IPS-20b (cell line): Measurements from ENCODE around the gene PTPRM.

ENCODE experiments used
- H3K27ac ChIP-seq: one replicate; pipeline ENCODE4 v1.5.1; 2013; ENCODE audit warnings: low read length
- H3K27me3 ChIP-seq: 2 replicates; pipeline ENCODE4 v1.6.1; 2013; ENCODE audit warnings: mild to moderate bottlenecking, low read length, inconsistent platforms; ENCODE audit not compliant: insufficient read depth
- H3K36me3 ChIP-seq: 2 replicates; pipeline ENCODE4 v1.6.1; 2013; ENCODE audit warnings: low read depth, mild to moderate bottlenecking, inconsistent platforms, low read length, moderate library complexity; ENCODE audit not compliant: insufficient read depth
- H3K4me1 ChIP-seq: 2 replicates; pipeline ENCODE4 v1.6.1; 2013; ENCODE audit warnings: mild to moderate bottlenecking, control low read depth, inconsistent platforms, low read length, moderate library complexity; ENCODE audit not compliant: insufficient read depth
- H3K4me3 ChIP-seq: 2 replicates; pipeline ENCODE4 v1.5.1; 2013; ENCODE audit warnings: mild to moderate bottlenecking, low read length, inconsistent platforms
- H3K9ac ChIP-seq: 2 replicates; pipeline ENCODE4 v1.6.1; 2013; ENCODE audit warnings: low read depth, mild to moderate bottlenecking, inconsistent platforms, low read length, moderate library complexity
- H3K9me3 ChIP-seq: 2 replicates; pipeline ENCODE4 v1.6.1; 2013; ENCODE audit warnings: mild to moderate bottlenecking, low read depth, low read length, inconsistent platforms; ENCODE audit not compliant: insufficient read depth

PTPRM gene

DNA sequence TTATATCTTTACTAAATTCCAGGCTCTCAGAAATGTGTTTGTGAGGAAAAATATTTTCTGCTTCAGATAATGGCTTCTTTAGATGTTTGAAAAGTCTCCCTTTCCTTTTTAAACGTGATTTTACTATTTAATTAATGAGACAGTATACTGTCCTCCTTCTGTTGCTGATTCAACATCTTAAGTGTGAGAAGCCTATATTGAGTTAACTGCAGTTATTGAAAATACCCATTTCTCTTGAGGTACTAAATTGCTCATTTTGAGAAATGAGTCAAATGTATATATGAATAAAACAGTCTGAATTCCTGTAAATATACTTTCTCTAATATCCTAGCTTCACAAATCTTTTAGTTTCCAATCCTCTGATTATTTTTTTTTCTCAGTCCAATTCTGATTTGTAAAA lies 470.2 kb downstream of the PTPRM start:
- H3K9ac ChIP-seq, result no peak overlapping the region
- H3K4me3 ChIP-seq, result no peak overlapping the region
- H3K27ac ChIP-seq, result no peak overlapping the region
- H3K9me3 ChIP-seq, result no peaks in the 10 kb centered on the region
- no peaks in the 10 kb centered on the region for H3K36me3 ChIP-seq
- H3K4me1 ChIP-seq, result no peaks in the 10 kb centered on the region
- no peaks in the 10 kb centered on the region for H3K27me3 ChIP-seq

DNA sequence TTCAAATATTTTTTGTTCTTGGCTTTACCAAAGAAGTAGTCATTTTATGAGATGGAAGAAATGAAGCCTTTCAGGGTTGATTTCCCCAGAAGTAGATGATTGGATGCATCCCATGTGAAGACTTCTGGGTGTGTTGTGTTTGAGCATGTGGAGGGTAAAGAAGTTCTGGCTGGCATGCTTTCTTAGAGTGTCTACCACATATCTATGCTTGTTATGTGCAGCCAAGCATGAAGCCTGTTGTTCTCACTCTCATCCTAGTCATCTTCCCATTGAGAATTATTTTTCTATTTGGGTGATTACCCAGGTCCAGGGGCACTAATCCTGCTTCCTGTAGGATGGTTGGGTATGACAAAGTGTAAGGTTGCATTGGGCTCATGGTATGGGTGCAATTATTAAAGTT lies 472.9 kb downstream of the PTPRM start:
- H3K27me3 ChIP-seq, result no peaks in the 10 kb centered on the region
- H3K27ac ChIP-seq, result no peak overlapping the region
- H3K9me3 ChIP-seq, result no peaks in the 10 kb centered on the region
- no peaks in the 10 kb centered on the region for H3K4me1 ChIP-seq
- no peaks in the 10 kb centered on the region for H3K36me3 ChIP-seq
- no peak overlapping the region for H3K4me3 ChIP-seq
- H3K9ac ChIP-seq, result no peak overlapping the region

DNA sequence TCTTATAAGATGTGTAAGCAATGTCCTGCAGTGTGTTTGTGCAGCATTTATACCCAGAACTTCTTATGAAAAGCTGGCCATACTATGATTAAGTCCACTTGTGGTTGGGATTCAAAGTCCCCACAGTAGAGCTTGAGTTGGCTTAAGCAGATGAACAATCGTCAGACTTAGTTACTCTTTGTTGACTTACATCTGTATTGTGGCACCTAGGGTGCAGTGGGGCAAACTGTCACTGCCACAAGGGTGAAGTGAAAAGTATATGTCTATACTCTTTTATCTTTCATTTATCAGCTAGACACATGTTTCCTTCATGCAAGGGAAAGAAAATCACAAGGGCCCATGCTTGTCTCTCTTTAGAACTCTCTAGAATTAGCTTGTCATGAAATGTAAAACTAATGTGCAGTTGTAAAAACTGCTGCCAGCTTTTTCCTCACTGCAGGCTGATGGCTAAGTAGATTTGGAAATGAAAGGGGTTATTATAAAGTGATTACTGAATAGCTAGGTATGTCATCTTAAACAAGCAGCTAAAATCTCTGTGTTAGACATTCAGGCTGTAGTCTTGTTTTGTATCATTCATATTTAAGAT lies 474.5 kb downstream of the PTPRM start:
- H3K9me3 ChIP-seq, result no peaks in the 10 kb centered on the region
- no peaks in the 10 kb centered on the region for H3K4me1 ChIP-seq
- H3K4me3 ChIP-seq, result no peak overlapping the region
- no peak overlapping the region for H3K27ac ChIP-seq
- H3K27me3 ChIP-seq, result no peaks in the 10 kb centered on the region
- no peak overlapping the region for H3K9ac ChIP-seq
- no peaks in the 10 kb centered on the region for H3K36me3 ChIP-seq

DNA sequence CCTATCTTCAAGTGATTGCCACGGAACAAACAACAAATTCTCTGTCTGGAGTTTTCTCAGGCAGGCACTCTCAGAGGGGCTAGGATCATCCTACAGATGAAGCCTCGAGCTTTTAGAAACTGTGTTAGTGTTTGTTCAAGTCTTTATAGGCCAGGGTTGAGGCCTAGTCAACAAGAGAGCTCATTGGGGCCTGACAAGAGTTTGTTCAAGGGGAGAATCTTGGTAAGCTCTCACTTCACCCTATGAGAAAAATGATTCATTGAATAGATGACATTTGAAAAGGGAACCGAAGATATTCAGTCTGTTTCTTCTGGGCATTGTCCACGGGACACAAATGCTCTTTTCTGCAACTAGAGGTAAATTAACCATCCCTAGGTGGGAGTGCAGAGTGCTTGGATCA lies 476.9 kb downstream of the PTPRM start:
- H3K27ac ChIP-seq, result no peak overlapping the region

DNA sequence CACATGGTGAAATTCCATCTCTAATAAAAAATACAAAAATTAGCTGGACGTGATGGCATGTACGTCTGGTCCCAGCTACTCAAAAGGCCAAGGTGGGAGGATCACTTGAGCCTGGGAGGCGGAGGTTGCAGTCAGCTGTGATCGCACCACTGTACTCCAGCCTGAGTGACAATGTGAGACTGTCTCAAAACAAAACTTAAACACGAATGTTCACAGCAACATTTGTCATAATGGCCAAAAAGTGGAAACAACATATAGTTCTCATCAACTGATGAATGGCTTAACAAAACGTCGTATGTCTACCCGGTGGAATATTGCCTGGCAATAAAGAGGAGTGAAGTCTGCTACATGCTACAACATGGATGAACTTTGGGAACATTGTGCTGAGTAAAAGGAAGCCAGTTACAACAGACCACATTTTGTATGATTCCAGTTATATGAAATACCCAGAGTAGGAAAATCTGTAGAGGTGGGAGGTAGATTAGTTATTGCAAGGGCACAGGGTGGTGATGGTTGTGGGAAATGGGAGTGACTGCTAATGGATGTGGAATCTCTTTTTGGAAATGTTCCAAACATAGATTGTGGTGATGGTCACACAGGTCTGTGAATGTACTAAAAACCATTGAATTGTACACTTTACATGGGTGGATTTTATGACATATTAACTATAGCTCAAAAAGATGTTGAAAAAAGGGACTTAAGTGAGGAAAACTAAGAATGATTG lies 478.2 kb downstream of the PTPRM start:
- Histone ChIP-seq H3K9ac (no peak overlapping the region), H3K9me3 (no peaks in the 10 kb centered on the region), H3K27ac (no peak overlapping the region), H3K27me3 (no peaks in the 10 kb centered on the region), H3K4me1 (peaks cover 7% of the 10 kb centered on the region; the same call in 1 of the 2 replicates), H3K4me3 (no peak overlapping the region), H3K36me3 (no peaks in the 10 kb centered on the region)

More for the DNA sequence above, 476.9 kb downstream of the PTPRM start:
- H3K27me3 ChIP-seq, result no peaks in the 10 kb centered on the region
- H3K9ac ChIP-seq, result no peak overlapping the region
- H3K4me1 ChIP-seq, result peaks cover 7% of the 10 kb centered on the region; the same call in 1 of the 2 replicates
- H3K36me3 ChIP-seq, result no peaks in the 10 kb centered on the region
- no peaks in the 10 kb centered on the region for H3K9me3 ChIP-seq
- no peak overlapping the region for H3K4me3 ChIP-seq

DNA sequence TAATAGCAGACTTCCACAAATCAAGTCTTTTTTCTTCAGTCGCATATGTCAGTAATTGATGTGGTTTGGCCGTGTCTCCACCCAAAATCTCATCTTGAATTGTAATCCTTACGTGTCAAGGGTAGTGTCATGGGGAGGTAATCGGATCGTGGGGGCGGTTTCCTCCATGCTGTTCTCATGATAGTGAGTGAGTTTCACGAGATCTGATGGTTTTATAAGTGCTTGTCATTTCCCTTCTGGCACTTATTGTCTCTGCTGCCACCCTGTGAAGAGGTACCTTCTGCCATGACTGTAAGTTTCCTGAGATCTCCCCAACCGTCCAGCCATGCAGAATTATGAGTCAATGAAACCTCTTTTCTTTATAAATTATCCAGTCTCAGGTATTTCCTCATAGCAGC lies 478.8 kb downstream of the PTPRM start:
- H3K27ac ChIP-seq, result no peak overlapping the region
- H3K4me3 ChIP-seq, result no peak overlapping the region
- H3K9ac ChIP-seq, result no peak overlapping the region
- no peaks in the 10 kb centered on the region for H3K9me3 ChIP-seq
- H3K4me1 ChIP-seq, result peaks cover 9% of the 10 kb centered on the region; the same call in 1 of the 2 replicates
- H3K36me3 ChIP-seq, result no peaks in the 10 kb centered on the region
- H3K27me3 ChIP-seq, result no peaks in the 10 kb centered on the region

DNA sequence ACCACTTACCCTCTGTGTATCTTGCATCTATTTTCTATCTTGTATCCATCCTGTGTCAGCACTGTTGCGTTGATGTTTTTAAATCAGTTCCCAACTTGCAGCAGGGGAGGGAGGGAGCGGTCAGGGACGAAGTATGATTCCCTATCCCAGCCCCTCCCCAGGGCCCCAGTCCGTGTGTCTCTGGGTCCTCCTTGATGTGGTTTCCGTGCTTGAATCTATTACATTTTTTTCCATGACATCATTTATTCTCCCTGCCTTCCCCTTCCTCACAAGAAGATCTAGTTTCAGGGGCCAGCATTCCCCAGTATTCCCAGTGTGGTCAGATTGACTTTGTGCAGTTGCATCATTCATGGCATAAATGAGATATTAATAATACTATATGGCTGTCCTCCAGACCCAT lies 479.3 kb downstream of the PTPRM start:
- Histone ChIP-seq H3K27ac (no peak overlapping the region), H3K9me3 (no peaks in the 10 kb centered on the region), H3K4me1 (peaks cover 14% of the 10 kb centered on the region), H3K36me3 (no peaks in the 10 kb centered on the region), H3K27me3 (no peaks in the 10 kb centered on the region), H3K9ac (no peak overlapping the region), H3K4me3 (no peak overlapping the region)

DNA sequence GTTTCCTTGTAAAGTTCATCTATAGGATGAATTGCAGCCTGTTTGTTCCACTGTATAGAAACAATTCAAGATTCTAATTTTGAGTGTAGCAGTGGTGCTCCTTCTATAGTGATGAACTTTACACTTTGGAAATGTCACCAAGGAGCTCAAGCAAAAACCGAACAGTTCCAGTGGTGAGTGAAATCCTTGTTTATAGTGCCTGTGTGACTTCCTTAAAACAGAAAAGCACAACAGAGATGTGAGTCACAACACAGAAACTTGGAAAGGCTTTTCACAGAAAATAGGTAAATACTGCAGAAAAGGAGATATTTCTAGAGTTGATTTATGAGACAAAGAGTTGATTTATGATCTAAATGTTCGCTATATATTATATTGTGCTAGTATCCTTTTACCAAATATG lies 482.0 kb downstream of the PTPRM start:
- Histone ChIP-seq H3K36me3 (no peaks in the 10 kb centered on the region), H3K9ac (no peak overlapping the region), H3K4me1 (peaks cover 23% of the 10 kb centered on the region), H3K27ac (no peak overlapping the region), H3K27me3 (no peaks in the 10 kb centered on the region), H3K9me3 (no peaks in the 10 kb centered on the region), H3K4me3 (no peak overlapping the region)

DNA sequence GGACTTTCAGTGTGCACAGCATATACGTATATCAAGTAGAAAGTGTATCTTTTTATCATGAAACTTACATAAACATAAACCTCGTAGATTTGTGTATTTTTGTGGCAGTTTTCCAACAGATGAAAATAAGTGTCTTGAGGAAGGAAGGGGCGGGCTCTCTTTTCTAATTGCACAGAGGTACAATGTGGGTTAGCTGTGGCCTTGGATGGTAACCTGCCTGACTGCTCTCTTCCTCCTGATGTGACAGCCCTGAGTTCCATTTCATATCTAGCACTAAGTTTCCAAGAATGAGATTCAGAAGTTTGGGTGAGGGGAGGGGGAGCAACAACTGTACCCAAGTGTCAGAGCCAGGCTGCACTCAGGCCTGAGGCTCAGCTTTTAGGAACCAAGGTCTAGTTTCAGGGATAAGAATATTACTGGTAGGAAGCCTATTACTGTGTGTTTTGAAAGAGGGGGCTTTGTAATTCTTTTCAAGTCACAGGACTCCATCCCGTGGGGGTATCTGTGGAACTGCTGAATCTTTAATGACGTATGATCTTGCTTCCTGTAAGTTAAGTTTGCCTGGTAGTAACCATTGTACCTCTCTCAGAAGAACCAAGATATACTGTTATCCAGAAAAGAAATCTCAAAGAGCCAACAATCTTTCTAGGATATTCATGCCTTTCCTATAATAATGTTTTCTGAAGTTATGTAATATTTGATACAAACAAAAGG lies 483.7 kb downstream of the PTPRM start:
- Histone ChIP-seq H3K27me3 (no peaks in the 10 kb centered on the region), H3K4me3 (no peak overlapping the region), H3K27ac (no peak overlapping the region), H3K9me3 (no peaks in the 10 kb centered on the region), H3K4me1 (peaks cover 23% of the 10 kb centered on the region), H3K9ac (no peak overlapping the region), H3K36me3 (no peaks in the 10 kb centered on the region)

DNA sequence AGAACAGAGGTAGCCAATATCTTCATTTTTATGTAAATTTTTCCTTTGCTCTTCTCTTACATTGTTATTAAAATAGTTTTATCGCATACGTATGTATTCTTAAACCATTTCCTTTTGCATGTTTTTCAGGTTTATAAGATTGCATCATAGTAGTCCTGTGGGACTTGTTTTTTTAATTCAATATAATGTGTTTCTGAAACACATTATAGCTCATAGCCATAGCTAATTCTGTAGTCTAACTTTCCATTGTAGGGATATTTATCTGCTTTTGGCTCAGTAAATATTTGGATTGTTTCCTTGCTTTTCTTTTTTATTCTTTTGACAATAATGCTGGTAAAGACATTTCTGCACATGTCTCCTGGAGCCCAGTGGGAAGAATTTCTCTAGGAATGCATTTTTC lies 484.3 kb downstream of the PTPRM start:
- H3K27me3 ChIP-seq, result no peaks in the 10 kb centered on the region
- H3K4me1 ChIP-seq, result peaks cover 23% of the 10 kb centered on the region
- H3K36me3 ChIP-seq, result no peaks in the 10 kb centered on the region
- no peak overlapping the region for H3K27ac ChIP-seq
- H3K9me3 ChIP-seq, result no peaks in the 10 kb centered on the region
- no peak overlapping the region for H3K9ac ChIP-seq
- H3K4me3 ChIP-seq, result no peak overlapping the region

DNA sequence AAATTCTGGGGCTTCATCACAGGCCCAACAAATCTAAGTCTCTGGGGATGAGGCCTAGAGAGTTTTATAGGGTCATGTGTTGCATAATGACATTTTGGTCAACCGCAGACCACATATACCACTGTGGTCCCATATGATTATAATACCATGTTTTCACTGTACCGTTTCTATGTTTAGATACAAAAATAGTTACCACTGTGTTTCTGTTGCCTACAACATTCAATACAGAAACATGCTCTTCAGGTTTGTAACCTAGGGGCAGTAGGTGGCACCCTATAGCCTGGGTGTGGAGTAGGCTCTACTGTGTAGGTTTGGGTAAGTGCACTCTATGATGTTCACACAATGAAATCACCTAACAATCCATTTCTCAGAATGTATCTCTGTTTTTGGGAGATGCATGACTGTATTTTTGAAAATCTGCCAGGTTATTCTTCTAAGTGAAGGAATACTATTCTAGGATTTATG lies 485.2 kb downstream of the PTPRM start:
- H3K9me3 ChIP-seq, result no peaks in the 10 kb centered on the region
- H3K4me3 ChIP-seq, result no peak overlapping the region
- no peaks in the 10 kb centered on the region for H3K27me3 ChIP-seq
- no peak overlapping the region for H3K9ac ChIP-seq
- H3K4me1 ChIP-seq, result peaks cover 23% of the 10 kb centered on the region
- H3K36me3 ChIP-seq, result no peaks in the 10 kb centered on the region
- H3K27ac ChIP-seq, result no peak overlapping the region

DNA sequence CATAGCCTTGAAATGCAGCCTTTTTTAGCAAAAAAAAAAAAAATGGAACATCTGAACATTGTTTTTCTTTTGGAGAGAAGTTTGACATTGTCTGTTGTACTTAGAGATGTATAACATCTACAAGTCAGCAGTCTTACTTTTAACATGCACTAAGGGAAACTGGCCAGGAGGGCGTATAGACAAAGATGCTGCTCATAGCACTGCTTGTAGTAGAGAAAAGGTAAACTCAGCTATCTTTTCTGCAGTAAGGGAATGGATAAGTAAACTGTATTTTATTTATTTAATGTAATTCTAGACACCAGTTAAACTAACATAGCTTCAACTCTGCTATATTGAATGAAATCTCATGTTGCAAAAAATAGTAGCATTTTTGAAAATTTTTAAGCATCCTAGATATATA lies 489.6 kb downstream of the PTPRM start:
- Histone ChIP-seq H3K4me1 (peaks cover 6% of the 10 kb centered on the region), H3K4me3 (no peak overlapping the region), H3K9ac (no peak overlapping the region)

More for the DNA sequence above, 489.6 kb downstream of the PTPRM start:
- no peaks in the 10 kb centered on the region for H3K36me3 ChIP-seq
- no peaks in the 10 kb centered on the region for H3K27me3 ChIP-seq
- H3K9me3 ChIP-seq, result no peaks in the 10 kb centered on the region
- H3K27ac ChIP-seq, result no peak overlapping the region
